ENCODE measurements around the gene SLC9A9.

- no peak for TF ChIP-seq REST (IDR thresholded peaks at IDR 0.05)
- TF ChIP-seq CTCF (IDR thresholded peaks at IDR 0.05; ENCODE audit: low read depth, low read length, missing input control): no peak
- TF ChIP-seq JUND (IDR thresholded peaks at IDR 0.05): no peak
- TF ChIP-seq YY1 (IDR thresholded peaks at IDR 0.05): no peak
- TF ChIP-seq TAF1 (conservative IDR thresholded peaks at IDR 0.05): no peak
- no peak for TF ChIP-seq SP1 (IDR thresholded peaks at IDR 0.05)
- TF ChIP-seq RXRA (IDR thresholded peaks at IDR 0.05): no peak
- no peak for TF ChIP-seq MAX (IDR thresholded peaks at IDR 0.05)
- no peak for TF ChIP-seq ATF3 (IDR thresholded peaks at IDR 0.05)
- no peak for TF ChIP-seq RAD21 (IDR thresholded peaks at IDR 0.05)
- TF ChIP-seq ZBTB33 (IDR thresholded peaks at IDR 0.05): no peak
- no peak for TF ChIP-seq FOXA1 (IDR thresholded peaks at IDR 0.05)
- no peak for TF ChIP-seq HNF4G (IDR thresholded peaks at IDR 0.05)
- no peak for TF ChIP-seq GABPA (IDR thresholded peaks at IDR 0.05 in 1 of 2, conservative IDR thresholded peaks at IDR 0.05 in 1 of 2)
These were observed 595.3 kb downstream of the SLC9A9 start for GRCh38 chr3:143252931-143253330.
